IMR-90 (cell line): ENCODE results near the gene TRMT10C. TPM values are rescaled to one million over a fixed set of nuclear protein-coding genes. Genes with fewer than 3 reads are reported as not detected.
"Not testable (repeated sequence)": the region's sequence is repeated elsewhere in the genome, so short reads cannot be mapped to it uniquely, and the experiment has no call there.

Experiments used
- ATAC-seq: fragments of 200-7000 bp; cut with Tn5 transposase; 2 replicates; pipeline ENCODE4 v1.9.1; 2020; ENCODE audit warnings: low read depth, mild to moderate bottlenecking, moderate library complexity
- BruUV-seq: library from RNA; stranded (reverse); fragments of 400-500 nt; replicated peaks from 2 replicates; lab custom pipeline; 2021; lab: Mats Ljungman, UMichigan
- CTCF ChIA-PET: fragments of 300-600 bp; formaldehyde crosslinking; extraction: SDS; loops from one replicate; lab custom pipeline; 2021; ENCODE audit warnings: antibody characterized with exemption; lab: Yijun Ruan, JAX
- POLR2A ChIA-PET: fragments of 300-600 bp; sonication (Branson Sonifier 250); formaldehyde crosslinking; loops from one replicate; lab custom pipeline; 2022; ENCODE audit warnings: antibody characterized with exemption; ENCODE audit not compliant: unreplicated experiment; lab: Charles Lee
- DNase-seq: peaks from one replicate; pipeline ENCODE4 v3.0.0; 2013
- H2AFZ ChIP-seq: replicated peaks from 2 replicates; pipeline ENCODE3; 2013; ENCODE audit warnings: low read length, mild to moderate bottlenecking; ENCODE audit not compliant: poor library complexity
- H2AK5ac ChIP-seq: 2 replicates; pipeline ENCODE4 v1.6.1; 2013; ENCODE audit warnings: low read depth, low read length, inconsistent platforms
- H2AK9ac ChIP-seq: replicated peaks from 2 replicates; pipeline ENCODE3; 2013; ENCODE audit warnings: mild to moderate bottlenecking, low read depth, low read length, moderate library complexity; ENCODE audit not compliant: poor library complexity
- H2BK120ac ChIP-seq: 2 replicates; pipeline ENCODE4 v1.6.1; 2013; ENCODE audit warnings: low read depth, low read length, inconsistent platforms
- H2BK15ac ChIP-seq: 3 replicates; pipeline ENCODE4 v1.6.1; 2013; ENCODE audit warnings: low read depth, low read length, inconsistent platforms
- H2BK20ac ChIP-seq: 2 replicates; pipeline ENCODE4 v1.6.1; 2013; ENCODE audit warnings: low read depth, mild to moderate bottlenecking, inconsistent platforms, low read length, moderate library complexity
- H2BK5ac ChIP-seq: 2 replicates; pipeline ENCODE4 v1.6.1; 2013; ENCODE audit warnings: mild to moderate bottlenecking, low read depth, low read length, inconsistent platforms; ENCODE audit not compliant: poor library complexity, severe bottlenecking
- H3K14ac ChIP-seq: replicated peaks from 2 replicates; pipeline ENCODE4 v1.6.1; 2013; ENCODE audit warnings: low read depth, low read length, inconsistent platforms
- H3K18ac ChIP-seq: 2 replicates; pipeline ENCODE4 v1.6.1; 2013; ENCODE audit warnings: low read depth, low read length, control low read depth
- H3K23ac ChIP-seq: 2 replicates; pipeline ENCODE4 v1.6.1; 2013; ENCODE audit warnings: low read depth, low read length, inconsistent platforms
- H3K27ac ChIP-seq: 2 replicates; pipeline ENCODE4 v1.5.1; 2013; ENCODE audit warnings: mild to moderate bottlenecking, control low read depth, low read length; ENCODE audit not compliant: insufficient read depth
- H3K27me3 ChIP-seq: 2 replicates; pipeline ENCODE4 v1.6.1; 2013; ENCODE audit warnings: low read length; ENCODE audit not compliant: control insufficient read depth, insufficient read depth
- H3K36me3 ChIP-seq: 2 replicates; pipeline ENCODE4 v1.6.1; 2013; ENCODE audit warnings: low read length, mixed read lengths; ENCODE audit not compliant: control insufficient read depth, insufficient read depth
- H3K4ac ChIP-seq: 2 replicates; pipeline ENCODE4 v1.6.1; 2013; ENCODE audit warnings: low read depth, low read length, inconsistent platforms
- H3K4me1 ChIP-seq: 2 replicates; pipeline ENCODE4 v1.6.1; 2013; ENCODE audit warnings: low read length, mixed read lengths; ENCODE audit not compliant: control insufficient read depth, insufficient read depth
- H3K4me2 ChIP-seq: 2 replicates; pipeline ENCODE4 v1.6.1; 2013; ENCODE audit warnings: low read depth, mild to moderate bottlenecking, control low read depth, low read length, moderate library complexity
- H3K4me3 ChIP-seq: 2 replicates; pipeline ENCODE4 v1.5.1; 2013; ENCODE audit warnings: low read depth, mild to moderate bottlenecking, control low read depth, low read length, moderate library complexity; ENCODE audit not compliant: insufficient read depth
- H3K56ac ChIP-seq: 2 replicates; pipeline ENCODE4 v1.6.1; 2013; ENCODE audit warnings: low read length, inconsistent platforms; ENCODE audit not compliant: insufficient read depth; ENCODE audit errors: extremely low read depth
- H3K79me1 ChIP-seq, 2 experiments: 2 replicates each; pipeline ENCODE4 v1.6.1; 2013; ENCODE audit warnings: low read length in 2 of 2, inconsistent platforms in 1 of 2, low read depth in 1 of 2
- H3K9ac ChIP-seq: 2 replicates; pipeline ENCODE4 v1.6.1; 2013; ENCODE audit warnings: low read depth, low read length, control low read depth
- H3K9me1 ChIP-seq: 2 replicates; pipeline ENCODE4 v1.6.1; 2013; ENCODE audit warnings: low read length, inconsistent platforms; ENCODE audit not compliant: insufficient read depth
- H3K9me3 ChIP-seq: 2 replicates; pipeline ENCODE4 v1.6.1; 2013; ENCODE audit warnings: low read length; ENCODE audit not compliant: control insufficient read depth, insufficient read depth
- H4K20me1 ChIP-seq: 2 replicates; pipeline ENCODE4 v1.6.1; 2013; ENCODE audit warnings: low read length, inconsistent platforms; ENCODE audit not compliant: insufficient read depth
- H4K5ac ChIP-seq: 2 replicates; pipeline ENCODE4 v1.6.1; 2013; ENCODE audit warnings: mild to moderate bottlenecking, low read depth, low read length, control low read depth
- H4K8ac ChIP-seq, 2 experiments: 2 replicates each; pipeline ENCODE4 v1.6.1; 2013; ENCODE audit warnings: low read depth in 2 of 2, low read length in 2 of 2, control low read depth in 1 of 2, inconsistent platforms in 1 of 2
- H4K91ac ChIP-seq: 2 replicates; pipeline ENCODE4 v1.6.1; 2013; ENCODE audit warnings: low read depth, low read length, inconsistent platforms; ENCODE audit not compliant: insufficient read depth
- BHLHE40 ChIP-seq: fragments of 150-350 bp; IDR thresholded peaks from 2 replicates; pipeline ENCODE4 v1.6.1; 2016; ENCODE audit warnings: mild to moderate bottlenecking, low read depth, low read length
- CEBPB ChIP-seq: IDR thresholded peaks from 2 replicates; pipeline ENCODE4 v1.6.1; 2012; ENCODE audit warnings: low read depth, low read length, improper control_type of control experiment
- FOS ChIP-seq: fragments of 150-350 bp; IDR thresholded peaks from 2 replicates; pipeline ENCODE4 v1.6.1; 2016; ENCODE audit warnings: low read depth, low read length
- MAZ ChIP-seq: IDR thresholded peaks from 2 replicates; pipeline ENCODE4 v1.6.1; 2012; ENCODE audit warnings: low read depth, mild to moderate bottlenecking, low read length, improper control_type of control experiment, moderate library complexity, borderline replicate concordance
- MXI1 ChIP-seq: IDR thresholded peaks from 2 replicates; pipeline ENCODE4 v1.6.1; 2012; ENCODE audit warnings: low read depth, mild to moderate bottlenecking, low read length, moderate library complexity, borderline replicate concordance
- POLR2A ChIP-seq: IDR thresholded peaks from 2 replicates; pipeline ENCODE4 v1.6.1; 2012; ENCODE audit warnings: mild to moderate bottlenecking, low read depth, low read length
- RAD21 ChIP-seq: IDR thresholded peaks from 2 replicates; pipeline ENCODE4 v1.6.1; 2012; ENCODE audit warnings: low read length, improper control_type of control experiment
- RCOR1 ChIP-seq: IDR thresholded peaks from 2 replicates; pipeline ENCODE4 v1.6.1; 2012; ENCODE audit warnings: mild to moderate bottlenecking, low read length, improper control_type of control experiment; ENCODE audit not compliant: insufficient replicate concordance
- SMC3 ChIP-seq: fragments of 150-350 bp; IDR thresholded peaks from 2 replicates; pipeline ENCODE4 v1.6.1; 2016; ENCODE audit warnings: low read depth, mild to moderate bottlenecking, antibody characterized with exemption, low read length, moderate library complexity
- WGBS, 2 experiments: methylation state at CpG; one replicate each; pipeline versions ENCODE4 v1.1.5 to v1.1.7; 2013; ENCODE audit warnings: missing lambda C conversion rate in 2 of 2; ENCODE audit not compliant: insufficient read length in 1 of 2; ENCODE audit errors: extremely low coverage in 2 of 2; 5-methylcytosine and 5-hydroxymethylcytosine counted together
- dilution Hi-C: fragments of 300-500 bp; cut with HindIII; formaldehyde crosslinking; loops from one replicate; pipeline ENCODE4 v1.14.3; 2018; ENCODE audit warnings: low sequenced_read_pairs; ENCODE audit not compliant: unreplicated experiment
- in situ Hi-C: fragments of 300-500 bp; cut with MboI; formaldehyde crosslinking; loops from 3 replicates; pipeline ENCODE4 v1.14.3; 2019; ENCODE audit warnings: low sequenced_read_pairs, inconsistent platforms, mixed read lengths
- intact Hi-C: fragments of 100-400 bp; cut with micrococcal nuclease; formaldehyde crosslinking; loops from 2 replicates; pipeline ENCODE4 v1.10.0; 2022
- polyA plus RNA-seq, 3 experiments: library from polyadenylated mRNA; depleted of rRNA; stranded (reverse); fragments of >200 nt; gene quantifications; 2 replicates each; pipeline ENCODE4 v1.2.3, GENCODE V29; 2012; ENCODE audit warnings: low replicate concordance in 1 of 3
- total RNA-seq: library from RNA; depleted of rRNA; stranded (reverse); fragments of >200 nt; gene quantifications from 2 replicates; pipeline ENCODE4 v1.2.3, GENCODE V29; 2012
- TF ChIP-seq, protein P1 (sequence below): fragments of 150-350 bp; IDR thresholded peaks from 2 replicates; pipeline ENCODE4 v1.6.1; 2016; ENCODE audit warnings: low read depth, mild to moderate bottlenecking, low read length, moderate library complexity, borderline replicate concordance

The TRMT10C gene
- total and polyA plus RNA-seq, 2 of the 4 experiments (the other 2 are of a cell fraction): 13.6 to 17.0 TPM

- no peak overlapping the region for H3K18ac ChIP-seq
- BruUV-seq: no TSS peak
Measured at GRCh38 chr3:101603184-101603583, 41.5 kb downstream of the TRMT10C start.

DNA sequence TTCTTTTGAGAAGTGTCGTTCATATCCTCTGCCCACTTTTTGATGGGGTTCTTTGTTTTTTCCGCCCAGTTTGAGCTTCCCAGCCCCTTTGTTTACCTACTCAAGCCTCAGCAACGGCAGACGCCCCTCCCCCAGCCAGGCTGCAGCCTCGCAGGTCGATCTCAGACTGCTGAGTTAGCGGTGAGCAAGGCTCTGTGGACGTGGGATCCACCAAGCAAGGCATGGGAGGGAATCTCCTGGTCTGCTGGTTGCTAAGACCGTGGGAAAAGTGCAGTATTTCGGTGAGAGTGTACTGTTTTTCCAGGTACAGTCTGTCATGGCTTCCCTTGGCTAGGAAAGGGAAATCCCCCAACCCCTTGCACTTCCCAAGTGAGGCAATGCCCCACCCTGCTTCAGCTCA lies 43.7 kb downstream of the TRMT10C start:
- H4K8ac ChIP-seq, DNase-seq, H3K4me2 ChIP-seq, H4K91ac ChIP-seq, ATAC-seq, H3K4me3 ChIP-seq, H2BK15ac ChIP-seq, H2BK5ac ChIP-seq, H3K4me1 ChIP-seq, H3K27ac ChIP-seq, H3K23ac ChIP-seq, H3K79me1 ChIP-seq, H3K18ac ChIP-seq, H2AFZ ChIP-seq, H3K36me3 ChIP-seq, CTCF ChIA-PET, H3K14ac ChIP-seq, H3K9ac ChIP-seq, dilution Hi-C loops, H2BK120ac ChIP-seq, H3K56ac ChIP-seq, H4K20me1 ChIP-seq, H3K9me1 ChIP-seq, in situ Hi-C loops, H3K4ac ChIP-seq, H2BK20ac ChIP-seq, H2AK9ac ChIP-seq, H3K27me3 ChIP-seq, BruUV-seq, intact Hi-C loops, H2AK5ac ChIP-seq, H3K9me3 ChIP-seq, H4K5ac ChIP-seq, POLR2A ChIA-PET: not testable (repeated sequence)
- WGBS, 2 experiments: no CpG with 5 or more reads among the region's 10 CpGs

More at GRCh38 chr3:101603184-101603583, 41.5 kb downstream of the TRMT10C start:
- Histone ChIP-seq H3K4me1 (peaks cover 2% of the 10 kb centered on the region; the same call in 1 of the 2 replicates), H3K14ac (no peak overlapping the region), H3K27ac (no peak overlapping the region), H2AFZ (no peak overlapping the region), H3K23ac (no peak overlapping the region), H4K8ac (no peak overlapping the region), H4K91ac (no peak overlapping the region), H3K56ac (no peak overlapping the region), H3K36me3 (peaks cover 5% of the 10 kb centered on the region; the same call in 1 of the 2 replicates), H2BK120ac (no peak overlapping the region), H3K9ac (no peak overlapping the region), H3K79me1 (peaks cover 0 to 4% of the 10 kb centered on the region in 2 experiments; a peak in 1 of 4 replicates), H2BK15ac (no peak overlapping the region), H3K4ac (no peak overlapping the region), H2AK5ac (no peak overlapping the region), H4K5ac (no peak overlapping the region), H3K9me3 (no peaks in the 10 kb centered on the region), H3K9me1 (peaks cover 3% of the 10 kb centered on the region; the same call in 1 of the 2 replicates), H4K20me1 (no peaks in the 10 kb centered on the region), H3K4me2 (no peak overlapping the region), H2BK20ac (no peak overlapping the region), H2AK9ac (no peak overlapping the region), H3K4me3 (no peak overlapping the region), H2BK5ac (no peak overlapping the region), H3K27me3 (no peaks in the 10 kb centered on the region)
- POLR2A ChIA-PET: no interaction called here
- intact Hi-C loops: no loop called here
- ATAC-seq (no peak), DNase-seq (no peak)
- TF ChIP-seq POLR2A (no peak), SMC3 (no peak), BHLHE40 (no peak), FOS (no peak), RCOR1 (no peak), CEBPB (no peak), MXI1 (no peak), MAZ (no peak), RAD21 (no peak)
- TF ChIP-seq, protein P1, sequence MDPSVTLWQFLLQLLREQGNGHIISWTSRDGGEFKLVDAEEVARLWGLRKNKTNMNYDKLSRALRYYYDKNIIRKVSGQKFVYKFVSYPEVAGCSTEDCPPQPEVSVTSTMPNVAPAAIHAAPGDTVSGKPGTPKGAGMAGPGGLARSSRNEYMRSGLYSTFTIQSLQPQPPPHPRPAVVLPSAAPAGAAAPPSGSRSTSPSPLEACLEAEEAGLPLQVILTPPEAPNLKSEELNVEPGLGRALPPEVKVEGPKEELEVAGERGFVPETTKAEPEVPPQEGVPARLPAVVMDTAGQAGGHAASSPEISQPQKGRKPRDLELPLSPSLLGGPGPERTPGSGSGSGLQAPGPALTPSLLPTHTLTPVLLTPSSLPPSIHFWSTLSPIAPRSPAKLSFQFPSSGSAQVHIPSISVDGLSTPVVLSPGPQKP: no peak
- CTCF ChIA-PET: no interaction called here
- in situ Hi-C loops: no loop called here
- no CpG with 5 or more reads among the region's 1 CpG for WGBS, 2 experiments
- dilution Hi-C loops: no loop called here
